Middle frontal gyrus (tissue), 1 donor: ENCODE results near the gene PTP4A1.

ENCODE experiments used
- DNase-seq: peaks from one replicate; pipeline ENCODE4 v3.0.0-alpha.2; 2015; ENCODE audit warnings: low spot score; ENCODE audit errors: extremely low spot score

The PTP4A1 gene

DNA sequence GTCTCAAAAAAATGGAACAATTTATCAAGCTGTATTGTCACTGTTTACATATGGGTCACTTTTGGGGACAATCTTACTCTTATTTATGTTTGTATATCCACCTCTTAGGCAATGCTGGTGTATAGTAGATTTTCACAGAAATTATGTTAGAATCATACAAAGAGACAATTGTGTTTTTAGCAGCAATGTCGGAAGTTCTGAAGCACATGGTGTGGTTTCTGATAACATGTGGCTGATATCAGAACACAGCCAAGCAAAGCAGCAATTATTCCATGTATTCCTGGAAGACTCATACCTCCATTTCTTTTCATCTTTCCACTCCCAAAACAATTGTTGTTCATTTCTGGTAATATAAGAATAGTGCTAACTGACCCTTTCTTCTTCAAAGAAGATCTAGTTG is 17.5 kb upstream of the PTP4A1 start:
- no peak for DNase-seq

DNA sequence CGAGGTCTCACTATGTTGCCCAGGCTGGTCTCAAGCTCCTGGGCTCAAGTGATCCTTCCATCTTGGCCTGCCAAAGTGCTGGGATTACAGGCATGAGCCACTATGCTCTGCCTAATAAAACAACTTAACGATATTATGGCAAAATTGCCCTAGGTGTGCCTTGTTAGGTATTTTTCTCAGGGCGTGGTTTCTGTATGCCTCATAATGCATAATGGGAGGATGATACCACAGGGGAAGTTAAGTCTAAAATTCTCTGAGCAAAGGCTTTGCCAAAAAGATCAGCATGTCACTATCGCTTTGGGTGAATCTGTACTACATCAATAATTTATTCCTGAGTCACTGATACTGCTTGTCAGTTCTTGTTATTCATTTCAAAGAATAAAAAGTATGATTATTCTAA is 15.9 kb upstream of the PTP4A1 start:
- no peak for DNase-seq

DNA sequence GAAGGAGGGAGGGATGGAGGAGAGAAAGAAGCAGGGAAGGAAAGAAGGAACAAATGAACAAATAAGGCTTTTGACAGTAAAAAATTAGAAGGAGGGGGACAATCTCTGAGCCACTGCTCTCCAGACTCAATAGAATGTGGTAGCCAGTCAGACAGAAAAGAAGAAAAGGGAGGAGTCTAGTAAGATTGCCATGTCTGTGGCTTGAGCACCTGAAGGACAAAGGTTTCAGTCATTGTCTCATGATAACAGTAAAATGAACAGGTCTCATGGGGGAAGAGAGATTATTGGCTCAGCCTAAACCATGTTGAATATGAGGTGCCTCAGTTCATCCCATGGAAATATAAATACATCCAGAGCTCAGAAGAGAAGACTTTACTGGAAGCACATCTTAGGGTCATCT is 14.0 kb upstream of the PTP4A1 start:
- DNase-seq = no peak

DNA sequence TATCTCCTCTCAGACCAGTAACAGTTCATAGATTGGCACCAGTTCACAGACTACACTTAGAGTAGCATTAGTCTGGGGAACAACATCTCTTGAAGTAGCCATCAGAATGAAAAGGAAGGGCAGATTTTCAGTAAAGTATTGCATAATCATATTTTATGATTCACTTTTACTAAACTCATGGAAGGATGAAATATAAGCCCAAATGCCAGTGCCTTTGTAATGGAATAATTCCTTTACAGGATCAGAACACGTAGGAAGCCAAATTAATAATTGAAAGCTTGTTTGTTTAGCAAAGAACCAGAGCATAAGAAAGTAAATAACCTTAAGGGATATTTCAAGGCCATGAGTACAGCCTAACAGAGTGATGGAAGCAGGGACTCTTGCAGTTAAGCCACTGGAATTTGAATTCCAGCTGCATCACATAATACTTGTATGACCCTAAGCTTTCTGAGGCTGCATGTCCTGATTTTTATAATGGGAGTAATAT is 11.4 kb upstream of the PTP4A1 start:
- no peak for DNase-seq

DNA sequence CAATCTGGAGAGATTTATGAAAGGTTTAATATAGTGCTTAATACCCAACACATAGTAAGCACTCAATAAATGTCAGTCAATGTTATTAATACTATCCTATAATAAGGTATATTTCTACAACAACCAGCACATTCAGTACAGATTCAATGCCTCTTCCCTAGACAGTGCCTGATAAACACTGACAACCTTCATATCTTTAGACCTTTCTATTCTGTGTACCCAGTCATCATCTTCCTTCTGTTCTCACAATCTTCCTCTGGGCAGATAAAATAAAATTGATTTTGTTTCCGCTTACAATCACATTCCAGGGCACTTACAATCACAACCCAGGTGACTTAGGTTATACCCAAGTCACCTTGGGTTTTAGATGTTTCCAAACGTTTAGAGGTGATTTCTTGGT is 11.0 kb upstream of the PTP4A1 start:
- DNase-seq = no peak

DNA sequence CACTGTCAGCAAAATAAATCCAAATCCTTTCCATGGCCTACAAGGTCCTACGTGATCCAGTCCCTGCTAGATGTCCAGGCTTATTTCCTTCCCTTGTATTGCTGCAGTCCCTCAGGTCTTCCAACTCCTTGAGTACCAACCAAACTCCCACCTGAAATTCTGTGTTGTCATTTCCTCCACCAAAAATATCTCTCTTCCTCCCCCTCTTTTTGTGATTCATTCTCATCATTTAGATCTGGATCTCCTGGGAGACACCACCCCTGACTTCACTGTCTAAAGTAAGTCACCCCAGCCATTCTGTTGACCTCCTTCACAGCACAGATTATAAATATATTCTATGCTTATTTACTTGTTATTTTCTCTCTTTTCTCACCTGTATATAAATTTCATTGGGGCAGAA is 9.0 kb upstream of the PTP4A1 start:
- no peak for DNase-seq

DNA sequence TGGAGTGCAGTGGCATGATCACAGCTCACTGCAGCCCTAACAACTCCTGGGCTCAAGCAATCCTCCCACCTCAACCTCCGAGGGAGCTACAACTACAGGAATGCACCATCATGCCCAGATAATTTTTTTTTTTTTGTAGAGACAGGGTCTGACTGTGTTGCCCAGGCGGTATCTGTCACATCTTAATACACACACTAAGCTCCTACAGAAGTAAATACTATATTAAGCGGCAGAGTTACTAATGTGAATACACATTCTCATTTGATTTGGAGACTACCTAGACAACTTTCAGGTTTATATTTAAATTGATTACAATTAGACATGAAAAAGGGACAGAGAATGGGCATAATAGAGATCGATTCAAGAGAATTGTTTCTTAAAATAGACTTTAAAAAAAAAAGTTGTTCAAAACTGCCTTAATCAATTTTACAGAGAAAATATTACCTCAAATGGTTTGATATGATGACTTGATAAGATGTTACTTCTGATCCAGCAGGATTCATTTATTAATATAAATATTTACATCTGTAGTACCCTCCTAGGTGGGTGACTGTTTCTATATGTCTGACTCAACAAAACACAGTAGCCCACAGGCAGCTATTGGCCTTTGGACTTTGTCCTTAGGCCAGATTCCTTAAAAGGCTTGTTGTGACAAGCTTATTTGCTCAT is 7.1 kb upstream of the PTP4A1 start:
- DNase-seq = no peak

DNA sequence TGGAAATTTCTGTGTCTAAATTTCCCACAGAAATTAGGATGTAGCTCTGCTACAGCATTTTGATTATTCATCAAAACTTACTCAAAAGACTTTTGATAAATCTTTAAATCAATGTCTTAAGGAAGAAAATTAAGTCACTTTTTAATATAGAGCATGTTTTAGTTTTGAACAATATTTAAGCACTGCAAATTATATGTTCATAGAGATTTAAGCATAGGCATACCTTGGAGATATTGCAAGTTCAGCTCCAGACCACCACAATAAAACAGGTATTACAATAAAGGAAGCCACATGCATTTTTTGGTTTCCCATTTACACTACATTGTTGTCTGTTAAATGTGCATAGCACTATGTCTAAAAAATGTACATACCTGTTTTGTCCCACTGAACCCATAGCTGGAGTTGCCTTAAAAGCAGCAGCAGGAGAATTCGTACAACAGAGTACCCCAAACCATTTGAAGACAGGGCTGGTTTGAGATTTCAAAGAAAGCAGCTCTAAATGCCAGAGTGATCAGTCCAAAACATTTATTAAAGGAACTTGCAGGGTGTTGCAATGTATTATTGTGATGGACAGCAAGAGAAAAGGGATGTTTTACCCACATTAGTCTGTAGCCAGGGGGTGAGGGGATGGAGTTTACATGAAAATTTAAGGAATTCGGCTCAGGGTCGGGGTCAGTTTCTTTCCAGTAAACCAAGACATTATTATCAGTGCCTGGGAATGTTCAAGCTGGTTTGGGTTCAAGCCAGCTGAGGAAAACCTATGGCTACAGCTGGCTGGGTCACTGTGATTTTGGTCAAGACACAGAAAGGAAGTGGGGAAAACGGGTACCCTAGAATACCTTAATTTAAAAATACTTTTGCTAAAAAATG is 6.3 kb upstream of the PTP4A1 start:
- no peak for DNase-seq

DNA sequence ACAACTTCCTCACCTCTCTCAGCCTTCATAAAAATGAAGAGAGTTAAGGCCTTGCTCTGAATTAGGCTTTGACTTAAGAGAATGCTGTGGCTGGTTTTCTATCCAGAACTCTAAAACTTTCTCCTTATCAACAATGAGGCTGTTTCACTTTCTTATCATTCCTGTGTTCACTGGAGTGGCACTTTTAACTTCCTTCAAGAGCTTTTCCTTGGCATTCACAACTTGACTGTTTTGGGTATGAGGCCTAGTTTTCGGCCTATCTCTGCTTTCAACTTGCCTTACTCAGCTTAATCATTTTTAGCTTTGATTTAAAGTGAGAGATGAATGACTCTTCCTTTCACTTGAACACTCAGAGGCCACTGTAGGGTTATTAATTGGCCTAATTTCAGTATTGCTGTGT is 4.3 kb upstream of the PTP4A1 start:
- DNase-seq = no peak

GRCh38 chr6:63571361-63572043 is 778 bp upstream of the PTP4A1 start:
- DNase-seq = peak; percentile 20

GRCh38 chr6:63572747-63573075 is 431 bp downstream of the PTP4A1 start:
- DNase-seq = no peak

GRCh38 chr6:63573076-63573898 is 1.0 kb downstream of the PTP4A1 start:
- peak; percentile 36 for DNase-seq

DNA sequence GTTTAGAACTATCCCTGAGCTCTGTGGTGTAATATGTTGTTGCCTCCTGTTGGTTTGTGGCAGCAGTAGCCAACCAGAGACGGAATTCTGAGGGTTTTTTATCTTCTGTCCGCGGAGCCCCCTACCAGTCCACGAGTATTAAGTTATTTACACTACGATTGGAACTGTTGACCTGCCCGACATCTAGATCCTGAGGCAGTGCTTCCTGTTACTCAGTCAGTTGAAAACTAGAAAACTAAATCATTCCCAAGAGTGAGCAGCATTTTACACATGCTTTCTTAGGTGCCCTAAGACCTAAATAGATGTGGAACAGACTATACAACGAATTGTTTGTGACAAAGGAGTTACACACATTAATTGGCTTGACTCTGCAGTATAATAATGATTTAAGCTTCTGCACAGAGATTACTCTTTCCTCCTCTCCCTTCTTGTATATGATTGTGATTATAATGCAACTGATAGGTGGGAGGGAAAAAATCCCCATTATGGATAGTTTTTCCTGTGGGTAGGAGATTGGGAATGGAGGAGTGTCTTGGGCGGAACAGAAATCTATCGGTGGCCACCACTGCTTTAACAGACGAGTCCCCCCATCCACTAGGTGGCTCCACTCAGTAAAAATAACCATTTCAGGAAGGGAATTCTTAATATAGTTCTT is 1.7 kb downstream of the PTP4A1 start:
- no peak for DNase-seq

GRCh38 chr6:63574554-63574900 is 2.2 kb downstream of the PTP4A1 start:
- DNase-seq = no peak

GRCh38 chr6:63576147-63576772 is 4.0 kb downstream of the PTP4A1 start:
- no peak for DNase-seq

- DNase-seq = no peak
Observed at GRCh38 chr6:63576985-63577712, 4.9 kb downstream of the PTP4A1 start.

GRCh38 chr6:63578757-63579156 is 6.5 kb downstream of the PTP4A1 start:
- no peak for DNase-seq

DNA sequence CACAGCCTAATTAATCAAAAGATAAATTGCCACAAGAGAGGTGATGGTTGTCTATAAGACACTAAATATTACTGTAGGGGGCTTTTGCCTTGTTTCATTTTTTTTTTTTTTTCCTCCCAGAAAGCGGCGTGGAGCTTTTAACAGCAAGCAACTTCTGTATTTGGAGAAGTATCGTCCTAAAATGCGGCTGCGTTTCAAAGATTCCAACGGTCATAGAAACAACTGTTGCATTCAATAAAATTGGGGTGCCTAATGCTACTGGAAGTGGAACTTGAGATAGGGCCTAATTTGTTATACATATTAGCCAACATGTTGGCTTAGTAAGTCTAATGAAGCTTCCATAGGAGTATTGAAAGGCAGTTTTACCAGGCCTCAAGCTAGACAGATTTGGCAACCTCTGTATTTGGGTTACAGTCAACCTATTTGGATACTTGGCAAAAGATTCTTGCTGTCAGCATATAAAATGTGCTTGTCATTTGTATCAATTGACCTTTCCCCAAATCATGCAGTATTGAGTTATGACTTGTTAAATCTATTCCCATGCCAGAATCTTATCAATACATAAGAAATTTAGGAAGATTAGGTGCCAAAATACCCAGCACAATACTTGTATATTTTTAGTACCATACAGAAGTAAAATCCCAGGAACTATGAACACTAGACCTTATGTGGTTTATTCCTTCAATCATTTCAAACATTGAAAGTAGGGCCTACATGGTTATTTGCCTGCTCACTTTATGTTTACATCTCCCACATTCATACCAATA is 7.8 kb downstream of the PTP4A1 start:
- DNase-seq = no peak

- DNase-seq = no peak
Observed at GRCh38 chr6:63580704-63580961, 8.4 kb downstream of the PTP4A1 start.
